ENCODE measurements around the gene FXYD2. TPM values are rescaled to one million over a fixed set of nuclear protein-coding genes. Genes with fewer than 3 reads are reported as not detected.
A peak's percentile ranks its signal among the peaks of the same experiment; 100 is the strongest.

Gene FXYD2
- total and polyA plus RNA-seq, 9 of the 15 experiments (the other 6 are each of a cell fraction or from before 2014, with no cell fraction given), result not detected

GRCh38 chr11:117792992-117793391 is 31.6 kb downstream of the FXYD2 start:
- FAIRE-seq (no peak), DNase-seq (ENCODE audit: extremely low read depth in 1 of 4, low spot score in 3 of 4) (no peak), ATAC-seq (no peak)
- Histone ChIP-seq H2AFZ (ENCODE audit: low read depth, low read length) (no peak overlapping the region), H3K9ac (ENCODE audit: insufficient read depth in 1 of 2, low read depth in 2 of 2, low read length in 2 of 2) (no peak overlapping the region), H3K9me1 (ENCODE audit: control insufficient read depth, insufficient read depth, low read length) (no peaks in the 10 kb centered on the region), H3K79me2 (ENCODE audit: control insufficient read depth, insufficient read depth, low read length) (no peaks in the 10 kb centered on the region), H4K20me1 (replicated peaks; ENCODE audit: control insufficient read depth, insufficient read depth, low read length) (peaks cover 5% of the 10 kb centered on the region; the same call in 1 of the 2 replicates), H3K9me3 (replicated peaks; ENCODE audit: control insufficient read depth, insufficient read depth, low read depth, low read length) (no peaks in the 10 kb centered on the region), H3K27ac (ENCODE audit: extremely low read depth, low read depth, low read length) (no peak overlapping the region), H3K4me3 (no peak overlapping the region), H3K4me1 (replicated peaks in 1 of 2; ENCODE audit: control insufficient read depth in 2 of 2, insufficient read depth in 2 of 2, low read length in 2 of 2) (peaks cover 0 to 19% of the 10 kb centered on the region in 2 experiments; a peak in 1 of 5 replicates), H3K27me3 (ENCODE audit: control insufficient read depth in 2 of 2, insufficient read depth in 2 of 2, low read length in 2 of 2) (peaks cover 18 to 68% of the 10 kb centered on the region in 2 experiments; a peak in 4 of 5 replicates), H3K4me2 (ENCODE audit: insufficient read depth, low read length) (no peak overlapping the region), H3K36me3 (ENCODE audit: control insufficient read depth, insufficient read depth, low read length) (no peaks in the 10 kb centered on the region)
- POLR2A ChIA-PET, result interaction anchor here (0.7 kb wide), 1 partner anchor 68 kb away, joined by 4 read pairs; no protein-coding TSS in a partner anchor
- intact Hi-C loops (cut with micrococcal nuclease) (no loop called here), in situ Hi-C loops (cut with MboI) (no loop called here)
- 0% methylated on average over 6 of the region's 6 CpGs for WGBS (ENCODE audit: insufficient coverage, low coverage, missing lambda C conversion rate)
- TF ChIP-seq PRMT5 (CRISPR knock-in tag; IDR thresholded peaks at IDR 0.05) (no peak), ATF2 (CRISPR knock-in tag; IDR thresholded peaks at IDR 0.05) (no peak), HMBOX1 (IDR thresholded peaks at IDR 0.05) (no peak), XRCC4 (IDR thresholded peaks at IDR 0.05; ENCODE audit: extremely low read depth, insufficient read depth, insufficient read length) (no peak), NFIC (IDR thresholded peaks at IDR 0.05) (peak; percentile 61)
- no TSS peak for BruUV-seq (replicated peaks)
- CTCF ChIA-PET (ENCODE audit: low intra/inter-chr PET ratio), result no interaction called here
